HG03558 (cell line): ENCODE data around the gene FILIP1L.
A peak's percentile ranks its signal among the peaks of the same experiment; 100 is the strongest.

Source experiments
- ATAC-seq: cut with Tn5 transposase; IDR thresholded peaks from one replicate; pipeline ENCODE4 v1.9.1; 2021; ENCODE audit warnings: moderate number of reproducible peaks; ENCODE audit not compliant: unreplicated experiment; ENCODE audit errors: extremely low read depth

FILIP1L gene

GRCh38 chr3:99907959-99908544 is 206.2 kb downstream of the FILIP1L start:
- no peak for ATAC-seq

GRCh38 chr3:99903869-99904268 is 210.4 kb downstream of the FILIP1L start:
- ATAC-seq, result no peak

GRCh38 chr3:99902091-99902490 is 212.2 kb downstream of the FILIP1L start:
- no peak for ATAC-seq

- ATAC-seq, result no peak
These were observed 212.9 kb downstream of the FILIP1L start for GRCh38 chr3:99901200-99901926.

GRCh38 chr3:99900248-99900647 is 214.1 kb downstream of the FILIP1L start:
- no peak for ATAC-seq

GRCh38 chr3:99899603-99900002 is 214.7 kb downstream of the FILIP1L start:
- ATAC-seq, result no peak

- ATAC-seq, result no peak
These were observed 217.8 kb downstream of the FILIP1L start for GRCh38 chr3:99896482-99896881.

GRCh38 chr3:99895703-99896441 is 218.4 kb downstream of the FILIP1L start:
- ATAC-seq, result no peak

- no peak for ATAC-seq
These were observed 219.1 kb downstream of the FILIP1L start for GRCh38 chr3:99895131-99895696.

- no peak for ATAC-seq
These were observed 222.0 kb downstream of the FILIP1L start for GRCh38 chr3:99892332-99892731.

GRCh38 chr3:99891610-99892285 is 222.6 kb downstream of the FILIP1L start:
- ATAC-seq, result no peak

- ATAC-seq, result no peak
These were observed 228.4 kb downstream of the FILIP1L start for GRCh38 chr3:99885851-99886250.

- no peak for ATAC-seq
These were observed 229.2 kb downstream of the FILIP1L start for GRCh38 chr3:99885085-99885484.

- ATAC-seq, result no peak
These were observed 229.8 kb downstream of the FILIP1L start for GRCh38 chr3:99884484-99884883.

GRCh38 chr3:99883693-99884092 is 230.6 kb downstream of the FILIP1L start:
- no peak for ATAC-seq

- ATAC-seq, result no peak
These were observed 231.2 kb downstream of the FILIP1L start for GRCh38 chr3:99883138-99883461.

GRCh38 chr3:99882436-99883137 is 231.7 kb downstream of the FILIP1L start:
- ATAC-seq, result no peak

- no peak for ATAC-seq
These were observed 233.2 kb downstream of the FILIP1L start for GRCh38 chr3:99881121-99881524.

- ATAC-seq, result no peak
These were observed 235.0 kb downstream of the FILIP1L start for GRCh38 chr3:99879275-99879674.

- peak; percentile 46 for ATAC-seq
These were observed 236.3 kb downstream of the FILIP1L start for GRCh38 chr3:99878005-99878404.
